Measurements from ENCODE around the gene YPEL2.
"Not testable (repeated sequence)": the region's sequence is repeated elsewhere in the genome, so short reads cannot be mapped to it uniquely, and the experiment has no call there.

The YPEL2 gene

DNA sequence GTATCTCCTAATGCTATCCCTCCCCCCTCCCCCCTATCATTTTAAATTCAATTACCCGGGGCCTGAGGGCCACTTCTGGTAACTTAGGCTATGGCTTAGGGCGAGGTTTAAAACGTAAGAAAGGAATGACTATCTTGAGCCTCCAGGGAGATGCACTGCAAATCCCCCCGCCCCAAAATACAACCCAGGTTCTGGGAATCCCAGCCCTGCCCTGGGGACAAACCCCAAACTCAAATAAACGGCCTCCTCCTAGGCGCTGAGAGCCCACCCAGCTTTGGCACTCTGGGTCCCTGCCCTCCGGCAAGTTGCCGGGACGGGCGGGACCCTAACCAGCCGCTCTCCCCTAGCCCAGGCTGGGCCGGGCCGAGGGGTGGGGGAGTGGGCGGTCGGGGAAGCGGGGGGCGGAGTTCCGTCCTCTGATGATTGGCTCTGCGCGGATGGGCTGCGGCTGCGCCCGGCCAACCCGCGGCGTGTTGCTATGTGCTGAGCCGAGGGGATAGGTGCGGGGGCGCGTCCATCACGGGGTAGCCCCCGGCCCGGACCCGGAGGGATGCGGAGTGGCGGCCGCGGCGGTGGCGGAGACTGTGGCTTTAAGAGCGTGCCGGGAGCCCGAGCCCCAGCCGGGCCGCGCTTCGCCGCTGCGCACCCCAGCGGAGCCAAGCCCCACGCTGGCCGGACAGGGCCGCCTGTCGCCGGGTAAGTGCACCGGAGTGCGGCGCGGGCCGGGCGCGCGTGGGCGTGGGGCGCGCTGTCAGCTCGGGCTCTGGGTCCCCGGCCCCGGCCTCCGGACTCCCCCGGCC is at the start of gene YPEL2:
Gene YPEL2 (plus strand): TSS at position 527 of the 800 bp plus-strand sequence. CDS start 21,755 bp downstream, outside the sequence.
- peak within 1 kb of the TSS; percentile 89 to 99 for H3K4me3 ChIP-seq
- H3K27ac ChIP-seq: peak within 1 kb of the TSS; percentile 99
- no peaks in the 10 kb centered on the region for H3K9me3 ChIP-seq
- no peaks in the 10 kb centered on the region for H3K27me3 ChIP-seq
- intact Hi-C loops (cut with DNase I; ENCODE audit: low total_unique reads): no loop called here
- peak; percentile 97 to 98 for DNase-seq
- TF ChIP-seq, protein P1, sequence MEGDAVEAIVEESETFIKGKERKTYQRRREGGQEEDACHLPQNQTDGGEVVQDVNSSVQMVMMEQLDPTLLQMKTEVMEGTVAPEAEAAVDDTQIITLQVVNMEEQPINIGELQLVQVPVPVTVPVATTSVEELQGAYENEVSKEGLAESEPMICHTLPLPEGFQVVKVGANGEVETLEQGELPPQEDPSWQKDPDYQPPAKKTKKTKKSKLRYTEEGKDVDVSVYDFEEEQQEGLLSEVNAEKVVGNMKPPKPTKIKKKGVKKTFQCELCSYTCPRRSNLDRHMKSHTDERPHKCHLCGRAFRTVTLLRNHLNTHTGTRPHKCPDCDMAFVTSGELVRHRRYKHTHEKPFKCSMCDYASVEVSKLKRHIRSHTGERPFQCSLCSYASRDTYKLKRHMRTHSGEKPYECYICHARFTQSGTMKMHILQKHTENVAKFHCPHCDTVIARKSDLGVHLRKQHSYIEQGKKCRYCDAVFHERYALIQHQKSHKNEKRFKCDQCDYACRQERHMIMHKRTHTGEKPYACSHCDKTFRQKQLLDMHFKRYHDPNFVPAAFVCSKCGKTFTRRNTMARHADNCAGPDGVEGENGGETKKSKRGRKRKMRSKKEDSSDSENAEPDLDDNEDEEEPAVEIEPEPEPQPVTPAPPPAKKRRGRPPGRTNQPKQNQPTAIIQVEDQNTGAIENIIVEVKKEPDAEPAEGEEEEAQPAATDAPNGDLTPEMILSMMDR (IDR thresholded peaks at IDR 0.05): no peak
- H3K4me1 ChIP-seq: peaks cover 0 to 74% (median 54%) of the 10 kb centered on the region in 4 donors
- no peaks in the 10 kb centered on the region for H3K36me3 ChIP-seq

- Histone ChIP-seq H3K9me3 (no peaks in the 10 kb centered on the region), H3K27me3 (no peaks in the 10 kb centered on the region), H3K4me1 (no peaks in the 10 kb centered on the region), H3K27ac (no peak overlapping the region), H3K4me3 (no peak overlapping the region), H3K36me3 (peaks cover 0 to 5% (median 0%) of the 10 kb centered on the region in 3 donors)
- no peak for DNase-seq
- intact Hi-C loops (cut with DNase I; ENCODE audit: low total_unique reads): no loop called here
- TF ChIP-seq, protein P1 (IDR thresholded peaks at IDR 0.05): no peak
These were observed 47.1 kb upstream of the YPEL2 start for GRCh38 chr17:59284317-59284716.

DNA sequence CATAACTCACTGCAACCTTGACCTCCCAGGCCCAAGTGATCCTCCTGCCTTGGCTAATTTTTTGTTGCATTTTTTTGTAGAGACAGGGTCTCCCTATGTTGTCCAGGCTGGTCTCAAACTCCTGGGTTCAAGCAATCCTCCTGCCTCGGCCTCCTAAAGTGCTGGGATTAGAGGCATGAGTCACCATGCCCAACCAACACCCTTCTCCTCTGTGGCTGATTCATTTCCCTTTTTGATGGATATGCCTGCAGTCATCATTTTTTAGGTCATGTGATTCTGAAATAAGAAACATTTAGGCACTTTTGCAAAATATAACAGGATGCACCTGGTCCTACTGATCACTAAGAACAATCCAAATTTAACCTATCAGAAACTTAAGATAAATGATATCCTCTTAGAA is 44.0 kb upstream of the YPEL2 start:
- no peaks in the 10 kb centered on the region for H3K4me1 ChIP-seq
- H3K4me3 ChIP-seq: no peak overlapping the region
- DNase-seq: no peak
- no peaks in the 10 kb centered on the region for H3K9me3 ChIP-seq
- TF ChIP-seq, protein P1 (IDR thresholded peaks at IDR 0.05): no peak
- intact Hi-C loops (cut with DNase I; ENCODE audit: low total_unique reads): no loop called here
- H3K27ac ChIP-seq: no peak overlapping the region
- H3K36me3 ChIP-seq: no peaks in the 10 kb centered on the region
- no peaks in the 10 kb centered on the region for H3K27me3 ChIP-seq

GRCh38 chr17:59287891-59288290 is 43.6 kb upstream of the YPEL2 start:
- no peaks in the 10 kb centered on the region for H3K36me3 ChIP-seq

GRCh38 chr17:59289981-59290301 is 41.5 kb upstream of the YPEL2 start:
- intact Hi-C loops (cut with DNase I; ENCODE audit: low total_unique reads): no loop called here
- no peaks in the 10 kb centered on the region for H3K9me3 ChIP-seq
- DNase-seq: no peak
- H3K4me1 ChIP-seq: no peaks in the 10 kb centered on the region
- no peaks in the 10 kb centered on the region for H3K36me3 ChIP-seq
- no peaks in the 10 kb centered on the region for H3K27me3 ChIP-seq
- TF ChIP-seq, protein P1 (IDR thresholded peaks at IDR 0.05): no peak
- no peak overlapping the region for H3K27ac ChIP-seq
- no peak overlapping the region for H3K4me3 ChIP-seq

More at GRCh38 chr17:59287891-59288290, 43.6 kb upstream of the YPEL2 start:
- Histone ChIP-seq H3K4me1 (no peaks in the 10 kb centered on the region), H3K4me3 (no peak overlapping the region), H3K27me3 (no peaks in the 10 kb centered on the region), H3K9me3 (no peaks in the 10 kb centered on the region), H3K27ac (no peak overlapping the region)
- DNase-seq: no peak
- TF ChIP-seq, protein P1 (IDR thresholded peaks at IDR 0.05): no peak
- intact Hi-C loops (cut with DNase I; ENCODE audit: low total_unique reads): no loop called here

DNA sequence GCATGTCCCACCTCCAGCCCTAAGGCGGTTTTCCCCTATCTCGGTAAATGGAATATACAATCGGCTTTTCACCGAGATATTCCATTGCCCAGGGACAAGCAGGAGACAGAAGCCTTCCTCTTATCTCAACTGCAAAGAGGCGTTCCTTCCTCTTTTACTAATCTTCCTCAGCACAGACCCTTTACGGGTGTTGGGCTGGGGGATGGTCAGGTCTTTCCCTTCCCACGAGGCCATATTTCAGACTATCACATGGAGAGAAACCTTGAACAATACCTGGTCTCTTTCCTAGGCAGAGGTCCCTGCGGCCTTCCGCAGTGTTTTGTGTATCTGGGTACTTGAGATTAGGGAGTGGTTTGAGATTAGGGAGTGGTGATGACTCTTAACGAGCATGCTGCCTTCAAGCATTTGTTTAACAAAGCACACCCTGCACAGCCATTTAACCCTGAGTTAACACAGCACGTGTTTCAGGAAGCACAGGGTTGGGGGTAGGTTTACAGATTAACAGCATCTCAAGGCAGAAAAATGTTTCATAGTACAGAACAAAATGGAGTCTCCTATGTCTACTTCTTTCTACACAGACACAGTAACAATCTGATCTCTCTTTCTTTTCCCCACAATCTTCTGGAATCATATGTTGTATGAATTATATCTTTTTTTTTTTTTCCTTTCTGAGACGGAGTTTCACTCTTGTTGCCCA is 41.0 kb upstream of the YPEL2 start:
- H3K27ac ChIP-seq; H3K27me3 ChIP-seq; H3K36me3 ChIP-seq; H3K4me3 ChIP-seq; H3K9me3 ChIP-seq; intact Hi-C loops (cut with DNase I; ENCODE audit: low total_unique reads); DNase-seq; H3K4me1 ChIP-seq: not testable (repeated sequence)

All from tibial artery (tissue), 4 donors.